ENCODE data around the gene FRMD1. TPM values are rescaled to one million over a fixed set of nuclear protein-coding genes. Genes with fewer than 3 reads are reported as not detected.

Gene FRMD1
- total RNA-seq, 1 experiment from 2014 or later, result not detected

DNA sequence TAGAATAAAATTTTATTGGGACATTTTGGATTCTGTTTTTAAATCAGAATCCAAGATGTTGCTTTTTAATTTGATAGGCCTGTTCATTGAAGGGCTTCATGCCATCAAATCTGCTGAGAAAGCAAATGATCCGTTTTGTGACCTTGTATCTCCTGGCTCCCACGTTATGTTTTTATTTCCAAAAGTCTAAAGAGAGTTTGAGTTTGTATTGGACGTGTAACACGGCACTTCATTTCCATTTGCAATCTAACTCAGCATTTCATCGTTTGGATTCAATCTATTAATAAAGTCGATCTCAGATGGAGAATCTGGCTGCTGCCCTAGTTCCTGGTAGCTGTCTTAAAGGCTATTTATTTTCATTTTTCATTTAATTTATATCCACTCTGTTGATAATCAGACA, 64.6 kb downstream of the FRMD1 start:
- BruUV-seq (replicated peaks), result no TSS peak
- Mint-ChIP-seq H3K4me3 (ENCODE audit: unreplicated experiment) (no peak overlapping the region), H3K36me3 (ENCODE audit: insufficient read depth, unreplicated experiment) (peaks cover 12% of the 10 kb centered on the region), H3K4me1 (ENCODE audit: insufficient read depth, unreplicated experiment) (peaks cover 6% of the 10 kb centered on the region), H3K27me3 (ENCODE audit: insufficient read depth, unreplicated experiment) (peaks cover 9% of the 10 kb centered on the region), H3K9me3 (ENCODE audit: unreplicated experiment) (peaks cover 32% of the 10 kb centered on the region), H3K27ac (ENCODE audit: low read depth, unreplicated experiment) (no peak overlapping the region)
- CTCF ChIA-PET, result no interaction called here
- TF ChIP-seq CTCF (IDR thresholded peaks at IDR 0.05; ENCODE audit: unreplicated experiment), result no peak
- intact Hi-C loops (cut with micrococcal nuclease), result no loop called here
- POLR2A ChIA-PET, result no interaction called here
- no peak for DNase-seq (ENCODE audit: unreplicated experiment)

DNA sequence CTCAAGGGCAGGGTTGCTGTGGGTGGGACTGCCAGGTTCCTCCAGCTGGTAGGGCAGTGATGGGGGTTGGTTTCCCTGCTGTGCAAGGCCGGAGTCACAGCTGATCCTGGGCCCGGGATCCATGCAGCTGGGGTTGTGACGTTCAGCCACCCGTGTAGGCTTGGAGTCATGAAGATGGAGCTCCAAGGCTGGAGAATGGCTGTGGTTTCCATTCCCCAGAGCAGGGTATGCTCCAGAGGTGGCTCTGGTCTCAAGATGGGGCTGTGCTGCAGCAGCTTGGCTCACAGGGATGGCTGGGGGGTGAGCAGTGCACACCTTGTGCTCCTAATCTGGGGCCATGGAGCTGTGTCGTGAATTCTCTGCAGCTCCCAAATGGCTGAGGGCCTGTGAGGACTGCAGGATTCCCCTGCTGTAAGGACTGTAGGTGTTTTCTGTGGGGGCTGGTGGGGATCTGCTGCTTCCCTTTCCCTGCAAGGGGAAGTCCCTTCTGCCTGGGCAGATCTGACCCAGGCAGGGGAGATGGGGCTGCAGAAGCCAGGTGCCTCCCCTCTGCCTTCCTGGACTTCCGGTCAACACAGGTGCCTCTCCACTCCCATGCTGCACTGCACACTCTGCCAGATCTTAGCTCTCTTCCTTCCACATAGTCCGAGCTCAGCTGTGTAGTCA, 65.6 kb downstream of the FRMD1 start:
- no peaks in the 10 kb centered on the region for H3K27me3 Mint-ChIP-seq (ENCODE audit: insufficient read depth, unreplicated experiment)
- peaks cover 12% of the 10 kb centered on the region for H3K36me3 Mint-ChIP-seq (ENCODE audit: insufficient read depth, unreplicated experiment)
- ChIA-PET POLR2A (no interaction called here), CTCF (no interaction called here)
- no peak for DNase-seq (ENCODE audit: unreplicated experiment)
- peaks cover 6% of the 10 kb centered on the region for H3K4me1 Mint-ChIP-seq (ENCODE audit: insufficient read depth, unreplicated experiment)
- intact Hi-C loops (cut with micrococcal nuclease), result no loop called here
- no peak overlapping the region for H3K27ac Mint-ChIP-seq (ENCODE audit: low read depth, unreplicated experiment)
- peaks cover 25% of the 10 kb centered on the region for H3K9me3 Mint-ChIP-seq (ENCODE audit: unreplicated experiment)
- BruUV-seq (replicated peaks), result no TSS peak
- no peak for TF ChIP-seq CTCF (IDR thresholded peaks at IDR 0.05; ENCODE audit: unreplicated experiment)
- H3K4me3 Mint-ChIP-seq (ENCODE audit: unreplicated experiment), result no peak overlapping the region

GRCh38 chr6:168012431-168013249, 66.4 kb downstream of the FRMD1 start:
- Mint-ChIP-seq H3K27ac (ENCODE audit: low read depth, unreplicated experiment) (no peak overlapping the region), H3K9me3 (ENCODE audit: unreplicated experiment) (peaks cover 25% of the 10 kb centered on the region), H3K36me3 (ENCODE audit: insufficient read depth, unreplicated experiment) (peaks cover 12% of the 10 kb centered on the region), H3K4me3 (ENCODE audit: unreplicated experiment) (no peak overlapping the region), H3K4me1 (ENCODE audit: insufficient read depth, unreplicated experiment) (peaks cover 12% of the 10 kb centered on the region), H3K27me3 (ENCODE audit: insufficient read depth, unreplicated experiment) (no peaks in the 10 kb centered on the region)
- BruUV-seq (replicated peaks), result no TSS peak
- POLR2A ChIA-PET, result no interaction called here
- intact Hi-C loops (cut with micrococcal nuclease), result no loop called here
- TF ChIP-seq CTCF (IDR thresholded peaks at IDR 0.05; ENCODE audit: unreplicated experiment), result no peak
- DNase-seq (ENCODE audit: unreplicated experiment), result no peak
- CTCF ChIA-PET, result interaction anchor here (0.6 kb wide), 1 partner anchor 33 kb away, joined by 3 read pairs; no protein-coding TSS in a partner anchor

- no peak overlapping the region for H3K27ac Mint-ChIP-seq (ENCODE audit: low read depth, unreplicated experiment)
- intact Hi-C loops (cut with micrococcal nuclease), result no loop called here
- H3K27me3 Mint-ChIP-seq (ENCODE audit: insufficient read depth, unreplicated experiment), result no peaks in the 10 kb centered on the region
- ChIA-PET POLR2A (no interaction called here), CTCF (no interaction called here)
- H3K4me1 Mint-ChIP-seq (ENCODE audit: insufficient read depth, unreplicated experiment), result peaks cover 12% of the 10 kb centered on the region
- H3K36me3 Mint-ChIP-seq (ENCODE audit: insufficient read depth, unreplicated experiment), result peaks cover 11% of the 10 kb centered on the region
- H3K4me3 Mint-ChIP-seq (ENCODE audit: unreplicated experiment), result no peak overlapping the region
- peaks cover 25% of the 10 kb centered on the region for H3K9me3 Mint-ChIP-seq (ENCODE audit: unreplicated experiment)
- TF ChIP-seq CTCF (IDR thresholded peaks at IDR 0.05; ENCODE audit: unreplicated experiment), result no peak
- no TSS peak for BruUV-seq (replicated peaks)
- no peak for DNase-seq (ENCODE audit: unreplicated experiment)
Measured at GRCh38 chr6:168011291-168011690, 67.7 kb downstream of the FRMD1 start.

Measured in MCF 10A (cell line).